Thoracic aorta (tissue), 2 donors: ENCODE data around the gene USP47. TPM values are rescaled to one million over a fixed set of nuclear protein-coding genes. Genes with fewer than 3 reads are reported as not detected.

ENCODE experiments used
- ATAC-seq: fragments of 150-250 bp; one replicate; pipeline ENCODE4 v1.8.0; 2017; ENCODE audit warnings: low read depth; ENCODE audit not compliant: insufficient number of reproducible peaks, low FRiP score
- DNase-seq: peaks from one replicate; pipeline ENCODE4 v3.0.0-alpha.2; 2020; ENCODE audit warnings: low spot score
- H3K27ac ChIP-seq, 2 donors: fragments of 200-600 bp; sonication (generic); 1 replicate in 1 of 2; 2 replicates in 1 of 2; pipeline ENCODE4 v1.5.1; 2016; ENCODE audit warnings: mild to moderate bottlenecking in 2 of 2, moderate library complexity in 2 of 2
- H3K27me3 ChIP-seq: fragments of 200-600 bp; sonication (generic); replicated peaks from 2 replicates; pipeline ENCODE4 v1.6.0; 2016; ENCODE audit warnings: mild to moderate bottlenecking; ENCODE audit not compliant: insufficient read depth
- H3K36me3 ChIP-seq: fragments of 200-600 bp; sonication (generic); one replicate; pipeline ENCODE4 v1.5.1; 2016
- H3K4me1 ChIP-seq, 2 donors: fragments of 200-600 bp; sonication (generic); 1 replicate in 1 of 2; 2 replicates in 1 of 2; pipeline versions ENCODE4 v1.5.1 to v1.6.0; 2016; ENCODE audit warnings: low read depth in 2 of 2, mild to moderate bottlenecking in 1 of 2; ENCODE audit not compliant: control insufficient read depth in 1 of 2
- H3K4me3 ChIP-seq: fragments of 200-600 bp; sonication (generic); 2 replicates; pipeline ENCODE4 v1.5.1; 2016; ENCODE audit warnings: mild to moderate bottlenecking
- H3K9me3 ChIP-seq: fragments of 200-600 bp; sonication (generic); 2 replicates; pipeline ENCODE4 v1.5.1; 2016
- CTCF ChIP-seq: fragments of 200-600 bp; sonication (generic); IDR thresholded peaks from one replicate; pipeline ENCODE4 v1.5.1; 2019; ENCODE audit warnings: antibody characterized with exemption
- total RNA-seq, 2 donors: library from RNA; depleted of rRNA; stranded (reverse); fragments of >200 nt; gene quantifications; one replicate each; pipeline versions ENCODE4 v1.1.0 to v1.2.3, GENCODE V29; 2016

USP47 gene
- total RNA-seq, 2 donors from 2014 or later: 55.0 to 86.4 TPM

DNA sequence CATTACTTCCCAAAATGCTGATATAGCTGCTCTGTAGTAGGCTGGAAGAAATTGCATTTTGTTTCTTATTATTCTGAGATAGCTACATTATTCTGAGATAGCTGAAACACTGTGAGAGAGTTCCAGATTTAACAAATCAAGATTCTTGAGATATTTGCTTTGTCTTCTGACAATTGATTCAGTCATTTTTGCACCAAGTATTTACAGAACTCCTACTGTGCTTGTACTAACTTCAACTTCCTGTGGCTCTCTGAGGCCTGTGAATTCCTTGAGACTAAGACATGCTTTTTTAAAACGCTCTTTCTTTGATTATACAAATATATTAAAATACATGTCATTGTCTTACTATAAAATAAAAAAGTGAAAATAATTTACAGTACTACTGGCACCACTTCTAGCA is 52.7 kb downstream of the USP47 start:
- no peak for TF ChIP-seq CTCF

GRCh38 chr11:11895672-11896071 is 53.9 kb downstream of the USP47 start:
- peak; percentile 16 for TF ChIP-seq CTCF
- Histone ChIP-seq H3K9me3 (no peaks in the 10 kb centered on the region), H3K4me3 (no peak overlapping the region), H3K36me3 (no peaks in the 10 kb centered on the region), H3K27ac (no peak overlapping the region), H3K27me3 (no peaks in the 10 kb centered on the region), H3K4me1 (peaks cover 0 to 3% of the 10 kb centered on the region in 2 donors)
- no peak for DNase-seq
- ATAC-seq: no peak

More for the DNA sequence above, 52.7 kb downstream of the USP47 start:
- Histone ChIP-seq H3K27ac (no peak overlapping the region), H3K4me1 (peaks cover 0 to 3% of the 10 kb centered on the region in 2 donors), H3K9me3 (no peaks in the 10 kb centered on the region), H3K4me3 (no peak overlapping the region), H3K36me3 (no peaks in the 10 kb centered on the region), H3K27me3 (no peaks in the 10 kb centered on the region)
- DNase-seq (no peak), ATAC-seq (no peak)

DNA sequence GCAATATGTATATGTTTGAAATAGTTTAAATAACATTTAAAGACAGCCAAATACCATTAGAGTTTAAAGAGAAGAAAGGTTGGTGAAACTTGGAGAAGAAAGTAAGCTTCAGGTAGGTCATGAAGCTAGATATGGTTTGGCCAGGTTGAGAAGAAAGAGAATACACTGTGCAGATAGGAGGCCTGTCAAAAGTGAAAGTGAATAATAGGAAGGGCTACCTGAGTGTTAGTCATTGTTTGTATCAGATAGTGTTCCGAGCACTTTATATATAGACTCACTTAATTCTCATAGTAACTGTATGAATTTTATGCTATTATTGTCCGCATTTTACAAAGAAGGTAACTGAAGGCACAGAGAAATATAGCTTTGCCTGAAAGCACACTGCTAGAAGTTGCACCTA is 56.9 kb downstream of the USP47 start:
- Histone ChIP-seq H3K4me1 (peaks cover 0 to 3% of the 10 kb centered on the region in 2 donors), H3K27me3 (no peaks in the 10 kb centered on the region), H3K4me3 (no peak overlapping the region), H3K36me3 (no peaks in the 10 kb centered on the region), H3K9me3 (no peaks in the 10 kb centered on the region), H3K27ac (no peak overlapping the region)
- TF ChIP-seq CTCF: no peak
- no peak for DNase-seq
- ATAC-seq: no peak

- ATAC-seq: no peak
Observed at GRCh38 chr11:11899401-11899800, 57.6 kb downstream of the USP47 start.

GRCh38 chr11:11901929-11902328 is 60.2 kb downstream of the USP47 start:
- DNase-seq: no peak

More at GRCh38 chr11:11899401-11899800, 57.6 kb downstream of the USP47 start:
- peaks cover 0 to 3% of the 10 kb centered on the region in 2 donors for H3K4me1 ChIP-seq
- no peak overlapping the region for H3K4me3 ChIP-seq
- H3K36me3 ChIP-seq: no peaks in the 10 kb centered on the region
- no peak for DNase-seq
- H3K27me3 ChIP-seq: no peaks in the 10 kb centered on the region
- TF ChIP-seq CTCF: no peak
- no peak overlapping the region for H3K27ac ChIP-seq
- H3K9me3 ChIP-seq: no peaks in the 10 kb centered on the region

More at GRCh38 chr11:11901929-11902328, 60.2 kb downstream of the USP47 start:
- H3K27me3 ChIP-seq: no peaks in the 10 kb centered on the region
- no peaks in the 10 kb centered on the region for H3K9me3 ChIP-seq
- H3K4me1 ChIP-seq: no peaks in the 10 kb centered on the region
- no peak for TF ChIP-seq CTCF
- no peak for ATAC-seq
- peaks cover 3% of the 10 kb centered on the region for H3K36me3 ChIP-seq
- no peak overlapping the region for H3K4me3 ChIP-seq
- H3K27ac ChIP-seq: no peak overlapping the region
